Mesenchymal stem cell (in vitro differentiated cells and primary cell): ENCODE measurements around the gene TBX1.

Source experiments
- DNase-seq: peaks from one replicate; pipeline ENCODE4 v3.0.0-alpha.2; 2013
- H2AFZ ChIP-seq: one replicate; pipeline ENCODE4 v1.6.1; 2013; ENCODE audit warnings: low read depth, mild to moderate bottlenecking, control low read depth, inconsistent platforms, low read length, moderate library complexity
- H2AK5ac ChIP-seq: 2 replicates; pipeline ENCODE4 v1.6.1; 2013; ENCODE audit warnings: low read length, moderate library complexity, mild to moderate bottlenecking, inconsistent platforms; ENCODE audit not compliant: severe bottlenecking
- H2BK120ac ChIP-seq: one replicate; pipeline ENCODE4 v1.6.1; 2013; ENCODE audit warnings: low read depth, mild to moderate bottlenecking, inconsistent platforms, low read length, moderate library complexity
- H2BK12ac ChIP-seq, 2 experiments: one replicate each; pipeline ENCODE4 v1.6.1; 2013; ENCODE audit warnings: inconsistent platforms in 2 of 2, low read length in 2 of 2, mild to moderate bottlenecking in 2 of 2, moderate library complexity in 2 of 2, control low read depth in 1 of 2
- H2BK15ac ChIP-seq: one replicate; pipeline ENCODE4 v1.6.1; 2013; ENCODE audit warnings: mild to moderate bottlenecking, low read depth, inconsistent platforms; ENCODE audit not compliant: poor library complexity, severe bottlenecking
- H2BK5ac ChIP-seq: 2 replicates; pipeline ENCODE4 v1.6.1; 2013; ENCODE audit warnings: low read depth, mild to moderate bottlenecking, low read length, control low read depth, inconsistent platforms; ENCODE audit not compliant: poor library complexity, severe bottlenecking
- H3K14ac ChIP-seq, 2 experiments: one replicate each; pipeline ENCODE4 v1.6.1; 2013; ENCODE audit warnings: inconsistent platforms in 2 of 2, low read length in 2 of 2, control low read depth in 1 of 2, mild to moderate bottlenecking in 1 of 2, moderate library complexity in 1 of 2
- H3K18ac ChIP-seq, 2 experiments: one replicate each; pipeline ENCODE4 v1.6.1; 2013; ENCODE audit warnings: inconsistent platforms in 2 of 2, low read length in 2 of 2, control low read depth in 1 of 2, low read depth in 1 of 2, mild to moderate bottlenecking in 1 of 2
- H3K23ac ChIP-seq, 2 experiments: one replicate each; pipeline ENCODE4 v1.6.1; 2013; ENCODE audit warnings: inconsistent platforms in 2 of 2, low read length in 2 of 2, mild to moderate bottlenecking in 2 of 2, moderate library complexity in 2 of 2, control low read depth in 1 of 2
- H3K27ac ChIP-seq: 2 replicates; pipeline ENCODE4 v1.5.1; 2013; ENCODE audit warnings: mild to moderate bottlenecking, moderate library complexity, low read length, control low read depth, inconsistent platforms; ENCODE audit not compliant: poor library complexity, severe bottlenecking
- H3K27me3 ChIP-seq, 2 experiments: 2 replicates each; pipeline versions ENCODE4 v1.6.1 to v1.7.0; 2013; ENCODE audit warnings: low read length in 2 of 2, mild to moderate bottlenecking in 2 of 2, moderate library complexity in 2 of 2, control low read depth in 1 of 2, inconsistent platforms in 1 of 2; ENCODE audit not compliant: control insufficient read depth in 1 of 2, insufficient read depth in 1 of 2
- H3K36me3 ChIP-seq, 2 experiments: 2 replicates each; pipeline versions ENCODE4 v1.6.1 to v1.7.0; 2013; ENCODE audit warnings: low read length in 2 of 2, control low read depth in 1 of 2, inconsistent platforms in 1 of 2, low read depth in 1 of 2, mild to moderate bottlenecking in 1 of 2; ENCODE audit not compliant: insufficient read depth in 2 of 2, control insufficient read depth in 1 of 2
- H3K4ac ChIP-seq, 2 experiments: one replicate each; pipeline ENCODE4 v1.6.1; 2013; ENCODE audit warnings: inconsistent platforms in 2 of 2, low read length in 2 of 2, mild to moderate bottlenecking in 2 of 2, moderate library complexity in 2 of 2, control low read depth in 1 of 2, low read depth in 1 of 2
- H3K4me1 ChIP-seq: 2 replicates; pipeline ENCODE4 v1.6.1; 2013; ENCODE audit warnings: low read depth, low read length, control low read depth; ENCODE audit not compliant: control insufficient read depth, insufficient read depth
- H3K4me2 ChIP-seq: 2 replicates; pipeline ENCODE4 v1.6.1; 2013; ENCODE audit warnings: low read length, mild to moderate bottlenecking, inconsistent platforms; ENCODE audit not compliant: poor library complexity, severe bottlenecking
- H3K4me3 ChIP-seq, 2 experiments: 2 replicates each; pipeline versions ENCODE4 v1.5.1 to v1.7.0; 2013; ENCODE audit warnings: low read length in 2 of 2, mild to moderate bottlenecking in 2 of 2, control low read depth in 1 of 2, low read depth in 1 of 2; ENCODE audit not compliant: insufficient read depth in 1 of 2
- H3K79me1 ChIP-seq: replicated peaks from 2 replicates; pipeline ENCODE4 v1.6.1; 2013; ENCODE audit warnings: mild to moderate bottlenecking, control low read depth, low read length, inconsistent platforms; ENCODE audit not compliant: poor library complexity, severe bottlenecking
- H3K9ac ChIP-seq: 2 replicates; pipeline ENCODE4 v1.7.0; 2013; ENCODE audit warnings: mild to moderate bottlenecking, low read length, moderate library complexity
- H3K9me3 ChIP-seq: 2 replicates; pipeline ENCODE4 v1.7.0; 2013; ENCODE audit warnings: mild to moderate bottlenecking, low read length; ENCODE audit not compliant: control insufficient read depth
- H4K8ac ChIP-seq: one replicate; pipeline ENCODE4 v1.6.1; 2013; ENCODE audit warnings: inconsistent platforms, mild to moderate bottlenecking, low read length, moderate library complexity
- H4K91ac ChIP-seq: one replicate; pipeline ENCODE4 v1.6.1; 2013; ENCODE audit warnings: mild to moderate bottlenecking, low read length, inconsistent platforms
- WGBS: methylation state at CpG from one replicate; pipeline ENCODE4 v1.1.7; 2013; ENCODE audit warnings: mixed read lengths; 5-methylcytosine and 5-hydroxymethylcytosine counted together

The TBX1 gene

DNA sequence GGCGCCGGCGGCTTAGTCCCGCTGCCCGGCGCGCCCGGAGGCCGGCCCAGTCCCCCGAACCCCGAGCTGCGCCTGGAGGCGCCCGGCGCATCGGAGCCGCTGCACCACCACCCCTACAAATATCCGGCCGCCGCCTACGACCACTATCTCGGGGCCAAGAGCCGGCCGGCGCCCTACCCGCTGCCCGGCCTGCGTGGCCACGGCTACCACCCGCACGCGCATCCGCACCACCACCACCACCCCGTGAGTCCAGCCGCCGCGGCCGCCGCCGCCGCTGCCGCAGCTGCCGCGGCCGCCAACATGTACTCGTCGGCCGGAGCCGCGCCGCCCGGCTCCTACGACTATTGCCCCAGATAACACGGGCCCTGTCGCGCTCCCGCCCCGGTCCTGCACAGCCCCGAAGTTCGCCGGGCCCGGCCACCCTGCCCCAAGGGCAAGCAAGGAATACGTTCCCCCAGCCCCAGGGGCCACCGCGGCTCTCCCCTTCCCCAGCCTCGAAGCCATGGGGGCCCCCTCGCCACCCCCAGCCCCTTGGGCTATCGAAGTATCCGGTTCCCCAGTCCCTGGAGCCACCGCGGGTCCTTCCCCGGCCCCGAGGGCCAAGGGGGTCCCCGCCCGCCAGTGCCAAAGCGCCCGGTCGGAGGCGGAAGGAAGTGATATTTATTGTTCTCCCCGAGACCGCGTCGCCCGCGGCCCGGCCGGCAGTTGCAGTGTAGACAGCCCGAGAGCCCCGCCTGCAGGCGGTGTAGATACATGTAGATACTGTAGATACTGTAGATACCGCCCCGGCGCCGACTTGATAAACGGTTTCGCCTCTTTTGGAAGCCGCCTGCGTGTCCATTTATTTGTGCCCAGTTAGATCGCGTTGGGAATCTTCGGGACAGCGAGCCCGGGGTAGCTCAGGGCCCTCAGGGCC is 6.2 kb downstream of the TBX1 start:
- Histone ChIP-seq H3K9ac (no peak overlapping the region), H3K27me3 (peaks cover 88% of the 10 kb centered on the region in 2 experiments), H3K4ac (no peak overlapping the region), H3K23ac (no peak overlapping the region), H3K4me3 (no peak overlapping the region), H3K4me1 (peaks cover 17% of the 10 kb centered on the region), H3K27ac (no peak overlapping the region), H2BK12ac (no peak overlapping the region), H2AFZ (no peak overlapping the region), H3K4me2 (peak overlapping the region; percentile 12), H3K9me3 (no peaks in the 10 kb centered on the region), H4K91ac (no peak overlapping the region), H3K79me1 (no peaks in the 10 kb centered on the region), H2BK5ac (no peak overlapping the region), H3K14ac (no peak overlapping the region), H2BK120ac (no peak overlapping the region), H3K36me3 (no peaks in the 10 kb centered on the region), H2BK15ac (no peak overlapping the region), H2AK5ac (no peak overlapping the region), H3K18ac (no peak overlapping the region), H4K8ac (no peak overlapping the region)
- WGBS, result 1% methylated on average over 88 of the region's 103 CpGs
- DNase-seq, result peak; percentile 21

GRCh38 chr22:19767427-19768341 is 7.1 kb downstream of the TBX1 start:
- Histone ChIP-seq H3K4me3 (no peak overlapping the region), H4K91ac (no peak overlapping the region), H2BK12ac (no peak overlapping the region), H3K4ac (no peak overlapping the region), H2BK120ac (no peak overlapping the region), H2AK5ac (no peak overlapping the region), H3K9me3 (no peaks in the 10 kb centered on the region), H2BK15ac (no peak overlapping the region), H4K8ac (no peak overlapping the region), H2BK5ac (no peak overlapping the region), H3K36me3 (no peaks in the 10 kb centered on the region), H3K4me2 (no peak overlapping the region), H2AFZ (no peak overlapping the region), H3K23ac (no peak overlapping the region), H3K27me3 (peaks cover 86 to 88% of the 10 kb centered on the region in 2 experiments), H3K79me1 (no peaks in the 10 kb centered on the region), H3K4me1 (peaks cover 14% of the 10 kb centered on the region), H3K14ac (no peak overlapping the region), H3K27ac (no peak overlapping the region), H3K9ac (no peak overlapping the region), H3K18ac (no peak overlapping the region)
- WGBS, result 34% methylated on average over 29 of the region's 35 CpGs
- no peak for DNase-seq

- no peaks in the 10 kb centered on the region for H3K9me3 ChIP-seq
- no peak overlapping the region for H4K8ac ChIP-seq
- no peaks in the 10 kb centered on the region for H3K79me1 ChIP-seq
- 92% methylated on average over 12 of the region's 12 CpGs for WGBS
- H3K18ac ChIP-seq, result no peak overlapping the region
- H3K14ac ChIP-seq, result no peak overlapping the region
- H3K36me3 ChIP-seq, result no peaks in the 10 kb centered on the region
- H2BK15ac ChIP-seq, result no peak overlapping the region
- H2BK120ac ChIP-seq, result no peak overlapping the region
- DNase-seq, result no peak
- H2BK12ac ChIP-seq, result no peak overlapping the region
- no peak overlapping the region for H3K23ac ChIP-seq
- no peak overlapping the region for H2AK5ac ChIP-seq
- H4K91ac ChIP-seq, result no peak overlapping the region
- no peak overlapping the region for H3K9ac ChIP-seq
- H3K4me2 ChIP-seq, result no peak overlapping the region
- H3K27ac ChIP-seq, result no peak overlapping the region
- no peak overlapping the region for H2AFZ ChIP-seq
- H3K27me3 ChIP-seq, result peaks cover 84 to 88% of the 10 kb centered on the region in 2 experiments
- H2BK5ac ChIP-seq, result no peak overlapping the region
- peaks cover 14% of the 10 kb centered on the region for H3K4me1 ChIP-seq
- no peak overlapping the region for H3K4me3 ChIP-seq
- no peak overlapping the region for H3K4ac ChIP-seq
Measured at GRCh38 chr22:19769393-19769715, 8.8 kb downstream of the TBX1 start.
